ENCODE measurements around the gene RAB40B. TPM values are rescaled to one million over a fixed set of nuclear protein-coding genes. Genes with fewer than 3 reads are reported as not detected.

The RAB40B gene
- total RNA-seq, 2 donors from 2014 or later = 1.2 to 4.6 TPM

DNA sequence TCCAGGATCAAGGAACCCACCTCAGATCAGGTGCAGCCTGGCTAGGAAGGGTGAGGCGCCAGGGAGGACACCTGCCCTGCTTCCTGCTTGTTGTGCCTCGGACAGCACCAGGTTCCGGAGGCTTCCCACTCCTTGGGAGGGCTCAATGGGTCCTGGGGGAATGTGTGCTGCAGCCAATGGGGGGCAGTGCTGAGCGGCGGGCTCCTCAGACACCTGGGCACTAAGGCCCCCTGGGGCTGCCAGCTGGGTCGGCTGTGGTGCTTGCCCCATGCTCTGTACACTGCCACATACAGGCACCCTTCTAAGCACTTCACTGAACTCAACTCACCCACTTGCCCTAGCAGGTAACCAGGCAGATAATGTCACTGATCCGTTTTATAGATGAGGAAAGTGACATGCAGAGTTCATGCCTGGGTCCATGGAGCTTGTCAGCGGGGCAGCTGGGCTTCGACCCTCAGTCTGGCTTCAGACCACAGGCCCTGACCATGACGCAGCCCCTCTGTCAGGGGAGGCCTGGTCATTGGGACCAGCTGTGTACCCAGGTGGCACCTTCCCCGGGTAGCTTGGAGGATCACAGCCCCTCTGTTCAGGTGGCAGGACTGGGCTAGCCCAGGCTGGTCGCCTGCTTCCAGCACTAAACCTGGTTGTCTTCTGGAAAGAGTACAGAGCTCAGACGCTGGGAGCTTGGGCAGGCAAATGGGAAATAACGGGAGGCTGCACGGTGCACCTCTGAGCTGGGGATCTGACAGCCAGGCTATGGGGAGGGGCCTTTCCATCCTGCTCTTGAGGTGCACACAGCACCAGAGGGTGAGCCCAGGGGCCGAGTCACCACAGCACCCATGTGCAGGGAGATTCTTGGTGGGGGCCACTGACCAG, 45.1 kb upstream of the RAB40B start:
- TF ChIP-seq, protein P1, sequence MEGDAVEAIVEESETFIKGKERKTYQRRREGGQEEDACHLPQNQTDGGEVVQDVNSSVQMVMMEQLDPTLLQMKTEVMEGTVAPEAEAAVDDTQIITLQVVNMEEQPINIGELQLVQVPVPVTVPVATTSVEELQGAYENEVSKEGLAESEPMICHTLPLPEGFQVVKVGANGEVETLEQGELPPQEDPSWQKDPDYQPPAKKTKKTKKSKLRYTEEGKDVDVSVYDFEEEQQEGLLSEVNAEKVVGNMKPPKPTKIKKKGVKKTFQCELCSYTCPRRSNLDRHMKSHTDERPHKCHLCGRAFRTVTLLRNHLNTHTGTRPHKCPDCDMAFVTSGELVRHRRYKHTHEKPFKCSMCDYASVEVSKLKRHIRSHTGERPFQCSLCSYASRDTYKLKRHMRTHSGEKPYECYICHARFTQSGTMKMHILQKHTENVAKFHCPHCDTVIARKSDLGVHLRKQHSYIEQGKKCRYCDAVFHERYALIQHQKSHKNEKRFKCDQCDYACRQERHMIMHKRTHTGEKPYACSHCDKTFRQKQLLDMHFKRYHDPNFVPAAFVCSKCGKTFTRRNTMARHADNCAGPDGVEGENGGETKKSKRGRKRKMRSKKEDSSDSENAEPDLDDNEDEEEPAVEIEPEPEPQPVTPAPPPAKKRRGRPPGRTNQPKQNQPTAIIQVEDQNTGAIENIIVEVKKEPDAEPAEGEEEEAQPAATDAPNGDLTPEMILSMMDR (conservative IDR thresholded peaks at IDR 0.05) = peak; percentile 34
- Mint-ChIP-seq H3K27me3 (ENCODE audit: insufficient read depth) (peaks cover 3% of the 10 kb centered on the region), H3K27ac (no peak overlapping the region), H3K4me3 (no peak overlapping the region), H3K4me1 (peaks cover 8% of the 10 kb centered on the region), H3K36me3 (ENCODE audit: low read depth) (peaks cover 77% of the 10 kb centered on the region), H3K9me3 (peaks cover 58% of the 10 kb centered on the region)
- H3K4me3 ChIP-seq (ENCODE audit: low read length) = no peak overlapping the region
- no peaks in the 10 kb centered on the region for H3K27me3 ChIP-seq (ENCODE audit: control insufficient read depth, insufficient read depth, low read length, poor library complexity, severe bottlenecking)
- WGBS, 2 experiments (ENCODE audit: insufficient coverage in 1 of 2, insufficient read length in 1 of 2) = 95% methylated on average over 16 of the region's 16 CpGs
- H3K9me3 ChIP-seq (ENCODE audit: control insufficient read depth, low read length) = peaks cover 35% of the 10 kb centered on the region
- peak; percentile 57 for DNase-seq
- no peak overlapping the region for H3K27ac ChIP-seq (ENCODE audit: low read depth, low read length)
- no peaks in the 10 kb centered on the region for H3K4me1 ChIP-seq (ENCODE audit: control insufficient read depth, insufficient read depth, low read length)
- peaks cover 60% of the 10 kb centered on the region for H3K36me3 ChIP-seq (ENCODE audit: control insufficient read depth, insufficient read depth, low read length)
- H3K9ac ChIP-seq (ENCODE audit: extremely low read depth, low read length, poor library complexity, severe bottlenecking) = no peak overlapping the region

- peaks cover 8% of the 10 kb centered on the region for H3K4me1 Mint-ChIP-seq
- 94 to 100% methylated on average over 4 to 9 of the region's 10 CpGs for WGBS, 2 experiments (ENCODE audit: insufficient coverage in 1 of 2, insufficient read length in 1 of 2)
Measured at GRCh38 chr17:82740906-82741759, 42.6 kb upstream of the RAB40B start.

More at GRCh38 chr17:82740906-82741759, 42.6 kb upstream of the RAB40B start:
- H3K36me3 Mint-ChIP-seq (ENCODE audit: low read depth) = peaks cover 69% of the 10 kb centered on the region
- peaks cover 2% of the 10 kb centered on the region for H3K27me3 Mint-ChIP-seq (ENCODE audit: insufficient read depth)
- Histone ChIP-seq H3K27me3 (ENCODE audit: control insufficient read depth, insufficient read depth, low read length, poor library complexity, severe bottlenecking) (no peaks in the 10 kb centered on the region), H3K36me3 (ENCODE audit: control insufficient read depth, insufficient read depth, low read length) (peaks cover 66% of the 10 kb centered on the region), H3K27ac (ENCODE audit: low read depth, low read length) (no peak overlapping the region), H3K9me3 (ENCODE audit: control insufficient read depth, low read length) (peaks cover 30% of the 10 kb centered on the region), H3K4me1 (ENCODE audit: control insufficient read depth, insufficient read depth, low read length) (no peaks in the 10 kb centered on the region), H3K9ac (ENCODE audit: extremely low read depth, low read length, poor library complexity, severe bottlenecking) (no peak overlapping the region), H3K4me3 (ENCODE audit: low read length) (peak overlapping the region; percentile 38)
- no peak overlapping the region for H3K27ac Mint-ChIP-seq
- no peak for DNase-seq
- H3K4me3 Mint-ChIP-seq = no peak overlapping the region
- peaks cover 46% of the 10 kb centered on the region for H3K9me3 Mint-ChIP-seq
- TF ChIP-seq, protein P1 (conservative IDR thresholded peaks at IDR 0.05) = no peak
